ENCODE measurements around the gene SMARCA1.

GRCh38 chrX:129561453-129561852 is 38.2 kb upstream of the SMARCA1 start:
- TF ChIP-seq CTCF (IDR thresholded peaks at IDR 0.05; ENCODE audit: poor library complexity): no peak
- no peak for TF ChIP-seq EZH2 (IDR thresholded peaks at IDR 0.05; ENCODE audit: borderline replicate concordance)
- no peak for TF ChIP-seq EZH2phosphoT487 (IDR thresholded peaks at IDR 0.05; ENCODE audit: low read depth, severe bottlenecking, unreplicated experiment)

Data from hepatocyte (in vitro differentiated cells).